H9 (cell line): ENCODE data around the gene NECTIN4. TPM values are rescaled to one million over a fixed set of nuclear protein-coding genes. Genes with fewer than 3 reads are reported as not detected.

ENCODE experiments used
- DNase-seq: peaks from one replicate; pipeline ENCODE4 v3.0.0-alpha.2; 2017
- H2AFZ ChIP-seq: one replicate; pipeline ENCODE4 v1.6.1; 2013; ENCODE audit warnings: mild to moderate bottlenecking, low read length, control low read depth, moderate library complexity
- H2AK5ac ChIP-seq: 2 replicates; pipeline ENCODE4 v1.6.1; 2013; ENCODE audit warnings: low read length, control low read depth, mixed read lengths; ENCODE audit not compliant: insufficient read length
- H2BK120ac ChIP-seq: one replicate; pipeline ENCODE4 v1.6.1; 2013; ENCODE audit warnings: low read depth, mild to moderate bottlenecking, low read length, control low read depth, inconsistent platforms; ENCODE audit not compliant: poor library complexity, severe bottlenecking
- H2BK12ac ChIP-seq: 2 replicates; pipeline ENCODE4 v1.6.1; 2013; ENCODE audit warnings: low read length, control low read depth, mixed read lengths, low read depth; ENCODE audit not compliant: insufficient read length
- H2BK15ac ChIP-seq: 2 replicates; pipeline ENCODE4 v1.6.1; 2013; ENCODE audit warnings: low read depth, low read length, control low read depth
- H2BK20ac ChIP-seq: one replicate; pipeline ENCODE4 v1.6.1; 2013; ENCODE audit warnings: low read depth, mild to moderate bottlenecking, low read length, control low read depth, inconsistent platforms; ENCODE audit not compliant: poor library complexity, severe bottlenecking
- H2BK5ac ChIP-seq: 2 replicates; pipeline ENCODE4 v1.6.1; 2013; ENCODE audit warnings: low read length, control low read depth, mixed read lengths; ENCODE audit not compliant: insufficient read length
- H3K14ac ChIP-seq: 2 replicates; pipeline ENCODE4 v1.6.1; 2013; ENCODE audit warnings: low read length, control low read depth; ENCODE audit not compliant: insufficient read depth
- H3K18ac ChIP-seq: 2 replicates; pipeline ENCODE4 v1.6.1; 2013; ENCODE audit warnings: low read depth, mild to moderate bottlenecking, mixed read lengths, low read length, control low read depth; ENCODE audit not compliant: insufficient read length
- H3K23ac ChIP-seq: 2 replicates; pipeline ENCODE4 v1.6.1; 2013; ENCODE audit warnings: low read length, control low read depth, mixed read lengths, low read depth; ENCODE audit not compliant: insufficient read length
- H3K23me2 ChIP-seq: 2 replicates; pipeline ENCODE4 v1.6.1; 2013; ENCODE audit warnings: low read depth, mild to moderate bottlenecking, mixed read lengths, low read length, control low read depth; ENCODE audit not compliant: insufficient read length, poor library complexity, severe bottlenecking
- H3K27ac ChIP-seq: 2 replicates; pipeline ENCODE4 v1.5.1; 2013; ENCODE audit warnings: low read length, control low read depth, mixed read lengths, low read depth; ENCODE audit not compliant: insufficient read length
- H3K27me3 ChIP-seq: 2 replicates; pipeline ENCODE4 v1.6.1; 2013; ENCODE audit warnings: low read length, control low read depth, inconsistent platforms; ENCODE audit not compliant: insufficient read depth
- H3K4ac ChIP-seq: 2 replicates; pipeline ENCODE4 v1.6.1; 2013; ENCODE audit warnings: low read depth, mild to moderate bottlenecking, control low read depth, inconsistent platforms, low read length, moderate library complexity
- H3K4me1 ChIP-seq: 2 replicates; pipeline ENCODE4 v1.6.1; 2013; ENCODE audit warnings: low read length, control low read depth, inconsistent platforms; ENCODE audit not compliant: insufficient read depth
- H3K4me2 ChIP-seq: 2 replicates; pipeline ENCODE4 v1.6.1; 2013; ENCODE audit warnings: low read length, control low read depth, mixed read lengths; ENCODE audit not compliant: insufficient read length, insufficient read depth
- H3K56ac ChIP-seq: 2 replicates; pipeline ENCODE4 v1.6.1; 2013; ENCODE audit warnings: low read depth, mild to moderate bottlenecking, mixed read lengths, low read length, control low read depth; ENCODE audit not compliant: insufficient read length
- H3K79me1 ChIP-seq: 2 replicates; pipeline ENCODE4 v1.6.1; 2013; ENCODE audit warnings: low read depth, mild to moderate bottlenecking, moderate library complexity, low read length, control low read depth, inconsistent platforms; ENCODE audit not compliant: insufficient read depth, poor library complexity, severe bottlenecking
- H3K79me2 ChIP-seq: 2 replicates; pipeline ENCODE4 v1.6.1; 2013; ENCODE audit warnings: low read length, control low read depth, inconsistent platforms; ENCODE audit not compliant: insufficient read depth
- H3K9ac ChIP-seq: 2 replicates; pipeline ENCODE4 v1.6.1; 2013; ENCODE audit warnings: low read length, control low read depth, mixed read lengths; ENCODE audit not compliant: insufficient read length; ENCODE audit errors: extremely low read depth
- H3K9me3 ChIP-seq: one replicate; pipeline ENCODE4 v1.6.1; 2013; ENCODE audit warnings: low read depth, low read length, inconsistent platforms; ENCODE audit not compliant: control insufficient read depth
- H3T11ph ChIP-seq: one replicate; pipeline ENCODE4 v1.6.1; 2013; ENCODE audit warnings: mild to moderate bottlenecking, low read length, control low read depth, inconsistent platforms
- H4K20me1 ChIP-seq: one replicate; pipeline ENCODE4 v1.6.1; 2013; ENCODE audit not compliant: control insufficient read depth, insufficient read length, insufficient read depth
- H4K5ac ChIP-seq: 2 replicates; pipeline ENCODE4 v1.6.1; 2013; ENCODE audit warnings: low read depth, mild to moderate bottlenecking, mixed read lengths, low read length, control low read depth; ENCODE audit not compliant: insufficient read length
- H4K8ac ChIP-seq: replicated peaks from 2 replicates; pipeline ENCODE4 v1.6.1; 2013; ENCODE audit warnings: low read length, control low read depth, mixed read lengths, low read depth; ENCODE audit not compliant: insufficient read length
- H4K91ac ChIP-seq: 2 replicates; pipeline ENCODE4 v1.6.1; 2013; ENCODE audit warnings: low read depth, mild to moderate bottlenecking, moderate library complexity, mixed read lengths, low read length, control low read depth; ENCODE audit not compliant: insufficient read length
- H3K27ac Mint-ChIP-seq, 3 experiments: 2 replicates in 2 of 3; 3 replicates in 1 of 3; pipeline ENCODE4 v1.8.0; 2020 to 2021; ENCODE audit warnings: mixed read lengths in 3 of 3, mild to moderate bottlenecking in 1 of 3, moderate library complexity in 1 of 3
- H3K27me3 Mint-ChIP-seq: 2 replicates; pipeline ENCODE4 v1.8.0; 2021; ENCODE audit warnings: low read depth, mild to moderate bottlenecking, moderate library complexity, mixed read lengths
- H3K36me3 Mint-ChIP-seq, 3 experiments: 2 replicates in 2 of 3; 3 replicates in 1 of 3; pipeline ENCODE4 v1.8.0; 2020 to 2021; ENCODE audit warnings: low read depth in 3 of 3, mixed read lengths in 3 of 3; ENCODE audit not compliant: insufficient read depth in 1 of 3
- H3K4me1 Mint-ChIP-seq, 2 experiments: 2 replicates each; pipeline ENCODE4 v1.8.0; 2020; ENCODE audit warnings: mixed read lengths in 2 of 2
- H3K4me3 Mint-ChIP-seq, 2 experiments: 2 replicates in 1 of 2; 3 replicates in 1 of 2; pipeline ENCODE4 v1.8.0; 2020 to 2021; ENCODE audit warnings: mild to moderate bottlenecking in 2 of 2, mixed read lengths in 2 of 2, moderate library complexity in 1 of 2
- H3K9me3 Mint-ChIP-seq, 2 experiments: 2 replicates in 1 of 2; 3 replicates in 1 of 2; pipeline ENCODE4 v1.8.0; 2020; ENCODE audit warnings: mild to moderate bottlenecking in 2 of 2, mixed read lengths in 2 of 2, moderate library complexity in 1 of 2
- WGBS: extraction: QIAGEN DNeasy Blood & Tissue Kit; methylation state at CpG from one replicate; pipeline ENCODE4 v1.1.7; 2013; ENCODE audit warnings: missing lambda C conversion rate, low lambda C conversion rate, mixed read lengths; ENCODE audit not compliant: insufficient read length; ENCODE audit errors: extremely low coverage; 5-methylcytosine and 5-hydroxymethylcytosine counted together
- total RNA-seq: library from RNA; stranded (reverse); gene quantifications from 2 replicates; pipeline ENCODE4 v1.2.1, GENCODE V29; 2021
- TF ChIP-seq, protein P1 (sequence below): fragments of 200-600 bp; sonication (generic); conservative IDR thresholded peaks from 3 replicates; pipeline ENCODE4 v1.8.0; 2021; ENCODE audit warnings: antibody characterized with exemption, mild to moderate bottlenecking

Gene NECTIN4
- total RNA-seq, 1 experiment from 2014 or later: 0.33 TPM

DNA sequence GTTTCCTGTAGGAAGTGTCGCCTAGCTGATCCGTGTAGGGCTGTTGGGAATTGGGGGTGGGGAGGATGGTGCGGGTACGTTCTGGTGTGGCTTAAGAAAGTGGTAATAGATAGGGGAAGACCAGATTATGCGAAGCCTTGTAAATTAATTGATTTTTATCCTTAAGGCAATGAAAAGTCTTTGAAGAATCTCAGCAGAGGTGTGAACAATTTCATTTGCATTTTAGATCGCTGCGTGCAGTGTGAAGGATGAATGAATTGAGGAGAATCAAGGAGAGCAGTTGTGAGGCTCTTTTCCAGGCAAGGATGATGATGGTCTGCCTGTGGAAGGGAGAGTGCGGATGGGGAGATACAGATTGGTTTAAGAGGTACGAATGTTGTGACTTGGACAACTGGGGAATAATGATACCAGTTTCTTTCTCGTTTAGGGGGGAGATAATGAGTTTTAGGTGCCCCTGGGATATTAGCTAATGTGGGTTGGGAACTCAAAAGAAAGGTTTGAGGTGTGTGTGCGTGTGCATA lies 43.9 kb upstream of the NECTIN4 start:
- Histone ChIP-seq H3K4ac (no peak overlapping the region), H2AFZ (peak overlapping the region; percentile 70), H3K9me3 (no peaks in the 10 kb centered on the region), H3K27ac (peak overlapping the region; percentile 92), H2BK120ac (no peak overlapping the region), H2BK12ac (no peak overlapping the region), H4K20me1 (no peaks in the 10 kb centered on the region), H2BK20ac (no peak overlapping the region), H4K5ac (no peak overlapping the region), H3K18ac (peak overlapping the region; percentile 67), H3K27me3 (no peaks in the 10 kb centered on the region), H3K79me1 (peaks cover 8% of the 10 kb centered on the region), H3K79me2 (peaks cover 6% of the 10 kb centered on the region; the same call in 1 of the 2 replicates), H3K4me2 (peak overlapping the region; percentile 99), H4K8ac (no peak overlapping the region), H3K14ac (peak overlapping the region; percentile 59; the same call in 1 of the 2 replicates), H2BK15ac (no peak overlapping the region), H3K56ac (peak overlapping the region; percentile 18), H3K23me2 (peaks cover 13% of the 10 kb centered on the region), H4K91ac (no peak overlapping the region), H2AK5ac (no peak overlapping the region), H3K23ac (no peak overlapping the region), H2BK5ac (peak overlapping the region; percentile 20), H3K9ac (peak overlapping the region; percentile 82), H3K4me1 (no peaks in the 10 kb centered on the region), H3T11ph (no peak overlapping the region)
- H3K27me3 Mint-ChIP-seq: no peaks in the 10 kb centered on the region
- no CpG with 5 or more reads among the region's 11 CpGs for WGBS
- H3K27ac Mint-ChIP-seq: no peak overlapping the region
- H3K36me3 Mint-ChIP-seq: peaks cover 3 to 22% (median 18%) of the 10 kb centered on the region in 3 experiments; a peak in 5 of 7 replicates
- no peak overlapping the region for H3K4me3 Mint-ChIP-seq
- H3K4me1 Mint-ChIP-seq: peaks cover 18 to 19% of the 10 kb centered on the region in 2 experiments
- DNase-seq: no peak
- TF ChIP-seq, protein P1, sequence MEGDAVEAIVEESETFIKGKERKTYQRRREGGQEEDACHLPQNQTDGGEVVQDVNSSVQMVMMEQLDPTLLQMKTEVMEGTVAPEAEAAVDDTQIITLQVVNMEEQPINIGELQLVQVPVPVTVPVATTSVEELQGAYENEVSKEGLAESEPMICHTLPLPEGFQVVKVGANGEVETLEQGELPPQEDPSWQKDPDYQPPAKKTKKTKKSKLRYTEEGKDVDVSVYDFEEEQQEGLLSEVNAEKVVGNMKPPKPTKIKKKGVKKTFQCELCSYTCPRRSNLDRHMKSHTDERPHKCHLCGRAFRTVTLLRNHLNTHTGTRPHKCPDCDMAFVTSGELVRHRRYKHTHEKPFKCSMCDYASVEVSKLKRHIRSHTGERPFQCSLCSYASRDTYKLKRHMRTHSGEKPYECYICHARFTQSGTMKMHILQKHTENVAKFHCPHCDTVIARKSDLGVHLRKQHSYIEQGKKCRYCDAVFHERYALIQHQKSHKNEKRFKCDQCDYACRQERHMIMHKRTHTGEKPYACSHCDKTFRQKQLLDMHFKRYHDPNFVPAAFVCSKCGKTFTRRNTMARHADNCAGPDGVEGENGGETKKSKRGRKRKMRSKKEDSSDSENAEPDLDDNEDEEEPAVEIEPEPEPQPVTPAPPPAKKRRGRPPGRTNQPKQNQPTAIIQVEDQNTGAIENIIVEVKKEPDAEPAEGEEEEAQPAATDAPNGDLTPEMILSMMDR: no peak
- H3K9me3 Mint-ChIP-seq: no peaks in the 10 kb centered on the region; a peak in 1 of 5 replicates
